ENCODE data around the gene MAJIN. TPM values are rescaled to one million over a fixed set of nuclear protein-coding genes. Genes with fewer than 3 reads are reported as not detected.
"Not testable (repeated sequence)": the region's sequence is repeated elsewhere in the genome, so short reads cannot be mapped to it uniquely, and the experiment has no call there.

Gene MAJIN
- total RNA-seq, 1 donor from 2014 or later: not detected

GRCh38 chr11:65003282-65003681, 31.4 kb upstream of the MAJIN start:
- no peak overlapping the region for H3K4me3 Mint-ChIP-seq (ENCODE audit: low read depth)
- no peak for DNase-seq (ENCODE audit: low spot score)
- no peaks in the 10 kb centered on the region for H3K27me3 Mint-ChIP-seq (ENCODE audit: low read depth)
- intact Hi-C loops (cut with micrococcal nuclease): no loop called here
- H3K27ac Mint-ChIP-seq: no peak overlapping the region
- H3K9me3 Mint-ChIP-seq: no peaks in the 10 kb centered on the region
- no peaks in the 10 kb centered on the region for H3K36me3 Mint-ChIP-seq (ENCODE audit: low read depth)
- H3K4me1 Mint-ChIP-seq (ENCODE audit: low read depth): peaks cover 9% of the 10 kb centered on the region

GRCh38 chr11:65002706-65003105, 30.8 kb upstream of the MAJIN start:
- peaks cover 12% of the 10 kb centered on the region for H3K4me1 Mint-ChIP-seq (ENCODE audit: low read depth)
- H3K27me3 Mint-ChIP-seq (ENCODE audit: low read depth): no peaks in the 10 kb centered on the region
- intact Hi-C loops (cut with micrococcal nuclease): no loop called here
- H3K4me3 Mint-ChIP-seq (ENCODE audit: low read depth): no peak overlapping the region
- no peak for DNase-seq (ENCODE audit: low spot score)
- H3K27ac Mint-ChIP-seq: no peak overlapping the region
- H3K36me3 Mint-ChIP-seq (ENCODE audit: low read depth): no peaks in the 10 kb centered on the region
- no peaks in the 10 kb centered on the region for H3K9me3 Mint-ChIP-seq

GRCh38 chr11:64999478-64999877, 27.6 kb upstream of the MAJIN start:
- intact Hi-C loops (cut with micrococcal nuclease): no loop called here
- H3K4me3 Mint-ChIP-seq (ENCODE audit: low read depth): no peak overlapping the region
- no peak overlapping the region for H3K27ac Mint-ChIP-seq

GRCh38 chr11:64998690-64999431, 27.0 kb upstream of the MAJIN start:
- Mint-ChIP-seq H3K4me3 (ENCODE audit: low read depth) (peak overlapping the region; percentile 28), H3K27ac (peak overlapping the region; percentile 59), H3K4me1 (ENCODE audit: low read depth) (peaks cover 12% of the 10 kb centered on the region), H3K9me3 (no peaks in the 10 kb centered on the region), H3K36me3 (ENCODE audit: low read depth) (no peaks in the 10 kb centered on the region), H3K27me3 (ENCODE audit: low read depth) (peaks cover 3% of the 10 kb centered on the region)
- DNase-seq (ENCODE audit: low spot score): no peak
- intact Hi-C loops (cut with micrococcal nuclease): no loop called here

More at GRCh38 chr11:64999478-64999877, 27.6 kb upstream of the MAJIN start:
- DNase-seq (ENCODE audit: low spot score): no peak
- Mint-ChIP-seq H3K9me3 (no peaks in the 10 kb centered on the region), H3K27me3 (ENCODE audit: low read depth) (peaks cover 3% of the 10 kb centered on the region), H3K4me1 (ENCODE audit: low read depth) (peaks cover 12% of the 10 kb centered on the region), H3K36me3 (ENCODE audit: low read depth) (no peaks in the 10 kb centered on the region)

GRCh38 chr11:64998141-64998540, 26.2 kb upstream of the MAJIN start:
- DNase-seq (ENCODE audit: low spot score): no peak
- Mint-ChIP-seq H3K36me3 (ENCODE audit: low read depth) (no peaks in the 10 kb centered on the region), H3K9me3 (no peaks in the 10 kb centered on the region), H3K27me3 (ENCODE audit: low read depth) (peaks cover 4% of the 10 kb centered on the region), H3K27ac (peak overlapping the region; percentile 59), H3K4me1 (ENCODE audit: low read depth) (peaks cover 12% of the 10 kb centered on the region), H3K4me3 (ENCODE audit: low read depth) (peak overlapping the region; percentile 28)
- intact Hi-C loops (cut with micrococcal nuclease): no loop called here

GRCh38 chr11:64996710-64997380, 24.9 kb upstream of the MAJIN start, which contains the start of gene BATF2:
TSS of gene BATF2 (minus strand) at chr11:64996971. CDS start at chr11:64996914, 57 bp downstream.
- no peak within 1 kb of the TSS for H3K4me3 Mint-ChIP-seq (ENCODE audit: low read depth)
- H3K36me3 Mint-ChIP-seq (ENCODE audit: low read depth): no peaks in the 10 kb centered on the region
- peaks cover 5% of the 10 kb centered on the region for H3K27me3 Mint-ChIP-seq (ENCODE audit: low read depth)
- H3K4me1 Mint-ChIP-seq (ENCODE audit: low read depth): peaks cover 12% of the 10 kb centered on the region
- H3K27ac Mint-ChIP-seq: no peak within 1 kb of the TSS
- no peaks in the 10 kb centered on the region for H3K9me3 Mint-ChIP-seq
- DNase-seq (ENCODE audit: low spot score): no peak
- intact Hi-C loops (cut with micrococcal nuclease): no loop called here

GRCh38 chr11:64996327-64996709, 24.4 kb upstream of the MAJIN start:
- Mint-ChIP-seq H3K27ac (no peak overlapping the region), H3K36me3 (ENCODE audit: low read depth) (no peaks in the 10 kb centered on the region), H3K27me3 (ENCODE audit: low read depth) (peaks cover 5% of the 10 kb centered on the region), H3K9me3 (no peaks in the 10 kb centered on the region), H3K4me3 (ENCODE audit: low read depth) (no peak overlapping the region), H3K4me1 (ENCODE audit: low read depth) (peaks cover 12% of the 10 kb centered on the region)
- DNase-seq (ENCODE audit: low spot score): no peak
- intact Hi-C loops (cut with micrococcal nuclease): no loop called here

GRCh38 chr11:64994318-64994717, 22.4 kb upstream of the MAJIN start:
- Mint-ChIP-seq H3K4me3 (ENCODE audit: low read depth) (no peak overlapping the region), H3K27me3 (ENCODE audit: low read depth) (peaks cover 5% of the 10 kb centered on the region), H3K36me3 (ENCODE audit: low read depth) (no peaks in the 10 kb centered on the region), H3K9me3 (no peaks in the 10 kb centered on the region), H3K27ac (no peak overlapping the region), H3K4me1 (ENCODE audit: low read depth) (peaks cover 16% of the 10 kb centered on the region)
- intact Hi-C loops (cut with micrococcal nuclease): no loop called here
- DNase-seq (ENCODE audit: low spot score): no peak

- H3K9me3 Mint-ChIP-seq: no peaks in the 10 kb centered on the region
- intact Hi-C loops (cut with micrococcal nuclease): no loop called here
- no peak overlapping the region for H3K27ac Mint-ChIP-seq
- DNase-seq (ENCODE audit: low spot score): no peak
- peaks cover 4% of the 10 kb centered on the region for H3K27me3 Mint-ChIP-seq (ENCODE audit: low read depth)
- H3K4me1 Mint-ChIP-seq (ENCODE audit: low read depth): peaks cover 6% of the 10 kb centered on the region
- no peak overlapping the region for H3K4me3 Mint-ChIP-seq (ENCODE audit: low read depth)
- H3K36me3 Mint-ChIP-seq (ENCODE audit: low read depth): no peaks in the 10 kb centered on the region
Observed at GRCh38 chr11:64990222-64990923, 18.5 kb upstream of the MAJIN start.

GRCh38 chr11:64989416-64989815, 17.5 kb upstream of the MAJIN start:
- no peak overlapping the region for H3K27ac Mint-ChIP-seq
- no peaks in the 10 kb centered on the region for H3K9me3 Mint-ChIP-seq
- peaks cover 6% of the 10 kb centered on the region for H3K27me3 Mint-ChIP-seq (ENCODE audit: low read depth)
- H3K36me3 Mint-ChIP-seq (ENCODE audit: low read depth): no peaks in the 10 kb centered on the region
- intact Hi-C loops (cut with micrococcal nuclease): no loop called here
- H3K4me1 Mint-ChIP-seq (ENCODE audit: low read depth): peaks cover 6% of the 10 kb centered on the region
- DNase-seq (ENCODE audit: low spot score): no peak
- H3K4me3 Mint-ChIP-seq (ENCODE audit: low read depth): no peak overlapping the region

- intact Hi-C loops (cut with micrococcal nuclease): no loop called here
- H3K27ac Mint-ChIP-seq: no peak overlapping the region
- peaks cover 6% of the 10 kb centered on the region for H3K27me3 Mint-ChIP-seq (ENCODE audit: low read depth)
- H3K36me3 Mint-ChIP-seq (ENCODE audit: low read depth): no peaks in the 10 kb centered on the region
- no peaks in the 10 kb centered on the region for H3K9me3 Mint-ChIP-seq
- H3K4me3 Mint-ChIP-seq (ENCODE audit: low read depth): no peak overlapping the region
- no peak for DNase-seq (ENCODE audit: low spot score)
- H3K4me1 Mint-ChIP-seq (ENCODE audit: low read depth): peaks cover 6% of the 10 kb centered on the region
Observed at GRCh38 chr11:64987998-64988854, 16.3 kb upstream of the MAJIN start.

GRCh38 chr11:64983339-64983738, 11.4 kb upstream of the MAJIN start:
- intact Hi-C loops (cut with micrococcal nuclease); H3K9me3 Mint-ChIP-seq; H3K4me3 Mint-ChIP-seq (ENCODE audit: low read depth); H3K27ac Mint-ChIP-seq; DNase-seq (ENCODE audit: low spot score); H3K36me3 Mint-ChIP-seq (ENCODE audit: low read depth); H3K4me1 Mint-ChIP-seq (ENCODE audit: low read depth): not testable (repeated sequence)
- peaks cover 17% of the 10 kb centered on the region for H3K27me3 Mint-ChIP-seq (ENCODE audit: low read depth)
